ENCODE results near the gene PRIM2. TPM values are rescaled to one million over a fixed set of nuclear protein-coding genes. Genes with fewer than 3 reads are reported as not detected.
"Not testable (repeated sequence)": the region's sequence is repeated elsewhere in the genome, so short reads cannot be mapped to it uniquely, and the experiment has no call there.

The PRIM2 gene
- total RNA-seq, 2 donors from 2014 or later, result 7.3 to 11.4 TPM

DNA sequence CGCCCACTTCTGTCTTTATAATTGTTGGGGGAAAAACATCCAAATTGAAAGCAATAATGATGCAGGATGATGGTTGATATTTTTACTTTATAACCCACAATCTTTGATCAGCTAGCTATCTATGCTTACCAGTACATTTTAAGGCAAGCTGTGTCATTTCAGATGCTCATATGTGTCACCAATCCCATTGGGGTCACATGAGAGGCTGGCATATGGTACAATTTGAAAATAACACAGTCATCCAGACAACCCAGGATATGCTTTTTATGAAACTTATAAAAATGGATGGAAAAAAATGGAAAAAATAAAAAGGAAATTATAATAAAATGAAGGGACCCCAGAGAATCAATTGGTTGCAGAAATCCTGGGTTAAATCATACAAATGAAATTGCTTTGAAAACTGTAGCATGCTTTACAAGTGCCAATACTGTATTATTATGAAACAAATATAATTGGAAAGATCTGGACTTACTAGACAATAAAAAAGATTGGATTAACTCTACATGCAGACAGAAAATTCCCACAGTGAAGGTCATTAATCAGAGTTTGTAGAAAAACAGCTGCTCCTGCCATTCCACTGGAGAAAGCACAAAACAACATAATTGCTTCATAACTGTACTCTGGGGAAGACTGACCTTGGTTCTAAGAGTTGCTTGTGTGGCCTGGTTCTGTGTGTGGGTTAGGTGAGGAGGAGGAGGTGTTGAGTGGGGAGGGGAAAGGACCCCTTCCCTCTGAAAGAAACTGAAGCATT, 13.3 kb upstream of the PRIM2 start:
- ATAC-seq (ENCODE audit: insufficient number of reproducible peaks, low FRiP score, low read depth) (no peak), DNase-seq (ENCODE audit: low spot score) (no peak)
- Histone ChIP-seq H3K4me1 (ENCODE audit: control insufficient read depth in 1 of 2, low read depth in 2 of 2) (peaks cover 7 to 34% of the 10 kb centered on the region in 2 donors), H3K36me3 (no peaks in the 10 kb centered on the region), H3K27me3 (replicated peaks; ENCODE audit: insufficient read depth) (no peaks in the 10 kb centered on the region), H3K27ac (no peak overlapping the region), H3K4me3 (no peak overlapping the region), H3K9me3 (no peaks in the 10 kb centered on the region)
- TF ChIP-seq, protein P1, sequence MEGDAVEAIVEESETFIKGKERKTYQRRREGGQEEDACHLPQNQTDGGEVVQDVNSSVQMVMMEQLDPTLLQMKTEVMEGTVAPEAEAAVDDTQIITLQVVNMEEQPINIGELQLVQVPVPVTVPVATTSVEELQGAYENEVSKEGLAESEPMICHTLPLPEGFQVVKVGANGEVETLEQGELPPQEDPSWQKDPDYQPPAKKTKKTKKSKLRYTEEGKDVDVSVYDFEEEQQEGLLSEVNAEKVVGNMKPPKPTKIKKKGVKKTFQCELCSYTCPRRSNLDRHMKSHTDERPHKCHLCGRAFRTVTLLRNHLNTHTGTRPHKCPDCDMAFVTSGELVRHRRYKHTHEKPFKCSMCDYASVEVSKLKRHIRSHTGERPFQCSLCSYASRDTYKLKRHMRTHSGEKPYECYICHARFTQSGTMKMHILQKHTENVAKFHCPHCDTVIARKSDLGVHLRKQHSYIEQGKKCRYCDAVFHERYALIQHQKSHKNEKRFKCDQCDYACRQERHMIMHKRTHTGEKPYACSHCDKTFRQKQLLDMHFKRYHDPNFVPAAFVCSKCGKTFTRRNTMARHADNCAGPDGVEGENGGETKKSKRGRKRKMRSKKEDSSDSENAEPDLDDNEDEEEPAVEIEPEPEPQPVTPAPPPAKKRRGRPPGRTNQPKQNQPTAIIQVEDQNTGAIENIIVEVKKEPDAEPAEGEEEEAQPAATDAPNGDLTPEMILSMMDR (IDR thresholded peaks at IDR 0.05), result no peak

DNA sequence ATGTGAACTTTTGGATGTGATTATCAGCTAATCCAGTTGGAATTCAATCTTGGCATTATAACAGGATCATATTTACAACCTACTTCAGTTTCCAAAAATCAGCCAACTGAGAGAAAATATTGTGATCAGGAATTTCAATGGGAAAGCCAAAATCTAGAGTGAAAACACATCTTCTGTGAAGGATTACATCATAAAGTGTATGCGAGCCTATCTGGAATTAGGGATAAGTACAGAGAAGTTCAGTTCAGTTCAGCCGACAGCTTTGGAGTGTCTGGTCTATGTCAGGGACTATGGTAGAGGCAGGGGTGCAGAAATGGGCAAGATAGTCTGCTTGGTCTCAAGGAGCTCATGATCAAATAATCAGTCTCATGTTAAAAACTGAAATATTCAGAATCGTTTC, 12.3 kb upstream of the PRIM2 start:
- no peak for ATAC-seq (ENCODE audit: insufficient number of reproducible peaks, low FRiP score, low read depth)
- Histone ChIP-seq H3K27me3 (replicated peaks; ENCODE audit: insufficient read depth) (no peaks in the 10 kb centered on the region), H3K9me3 (no peaks in the 10 kb centered on the region), H3K4me1 (ENCODE audit: control insufficient read depth in 1 of 2, low read depth in 2 of 2) (peaks cover 7 to 34% of the 10 kb centered on the region in 2 donors), H3K4me3 (no peak overlapping the region), H3K36me3 (no peaks in the 10 kb centered on the region), H3K27ac (peak overlapping the region in 1 of 2 donors; percentile 48)
- TF ChIP-seq, protein P1 (IDR thresholded peaks at IDR 0.05), result no peak
- no peak for DNase-seq (ENCODE audit: low spot score)

DNA sequence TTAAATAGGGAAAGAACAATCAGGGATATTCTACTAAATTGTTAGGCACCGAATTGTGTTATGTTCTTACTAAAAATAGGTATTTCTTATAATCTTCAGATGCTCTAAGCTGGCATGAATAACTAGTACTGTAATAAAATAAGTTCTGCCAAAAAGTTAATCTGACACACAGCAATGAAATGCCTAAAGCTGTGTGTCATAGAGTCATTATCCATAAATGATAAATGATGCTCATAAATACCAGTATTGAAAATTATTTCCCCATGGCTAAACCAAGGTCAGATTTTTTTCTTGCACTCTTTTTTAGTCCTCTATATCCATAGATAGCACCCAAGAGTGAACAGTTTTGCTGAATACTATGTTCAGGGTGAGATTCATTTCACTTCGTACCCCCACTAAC, 11.7 kb upstream of the PRIM2 start:
- ATAC-seq (ENCODE audit: insufficient number of reproducible peaks, low FRiP score, low read depth) (no peak), DNase-seq (ENCODE audit: low spot score) (no peak)
- Histone ChIP-seq H3K27me3 (replicated peaks; ENCODE audit: insufficient read depth) (no peaks in the 10 kb centered on the region), H3K9me3 (no peaks in the 10 kb centered on the region), H3K4me1 (ENCODE audit: control insufficient read depth in 1 of 2, low read depth in 2 of 2) (peaks cover 7 to 34% of the 10 kb centered on the region in 2 donors), H3K4me3 (no peak overlapping the region), H3K36me3 (no peaks in the 10 kb centered on the region), H3K27ac (peak overlapping the region in 1 of 2 donors; percentile 48)
- TF ChIP-seq, protein P1 (IDR thresholded peaks at IDR 0.05), result no peak

DNA sequence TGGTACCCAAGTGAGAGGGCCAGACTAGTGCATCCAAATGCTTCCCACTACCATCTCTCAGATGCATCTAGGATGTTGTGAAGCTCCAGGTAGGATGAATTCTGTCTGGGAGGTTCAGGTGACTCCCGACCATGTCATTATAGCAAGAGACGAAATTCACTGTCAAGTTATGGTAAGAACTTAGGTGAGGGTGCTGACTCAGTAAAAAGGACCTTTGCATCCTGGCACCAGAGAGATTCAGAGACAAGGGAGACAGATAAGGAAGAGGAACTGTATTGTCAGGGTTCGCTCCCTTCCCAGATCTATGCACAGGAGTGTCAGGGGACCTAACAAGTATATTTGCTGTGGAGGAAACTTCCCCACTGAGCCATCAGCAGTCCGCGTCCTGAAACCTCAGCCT, 11.2 kb upstream of the PRIM2 start:
- Histone ChIP-seq H3K4me3 (no peak overlapping the region), H3K36me3 (no peaks in the 10 kb centered on the region), H3K4me1 (ENCODE audit: control insufficient read depth in 1 of 2, low read depth in 2 of 2) (peaks cover 7 to 34% of the 10 kb centered on the region in 2 donors), H3K27ac (peak overlapping the region in 1 of 2 donors; percentile 45), H3K9me3 (no peaks in the 10 kb centered on the region), H3K27me3 (replicated peaks; ENCODE audit: insufficient read depth) (no peaks in the 10 kb centered on the region)
- DNase-seq (ENCODE audit: low spot score), result no peak
- TF ChIP-seq, protein P1 (IDR thresholded peaks at IDR 0.05), result no peak
- no peak for ATAC-seq (ENCODE audit: insufficient number of reproducible peaks, low FRiP score, low read depth)

DNA sequence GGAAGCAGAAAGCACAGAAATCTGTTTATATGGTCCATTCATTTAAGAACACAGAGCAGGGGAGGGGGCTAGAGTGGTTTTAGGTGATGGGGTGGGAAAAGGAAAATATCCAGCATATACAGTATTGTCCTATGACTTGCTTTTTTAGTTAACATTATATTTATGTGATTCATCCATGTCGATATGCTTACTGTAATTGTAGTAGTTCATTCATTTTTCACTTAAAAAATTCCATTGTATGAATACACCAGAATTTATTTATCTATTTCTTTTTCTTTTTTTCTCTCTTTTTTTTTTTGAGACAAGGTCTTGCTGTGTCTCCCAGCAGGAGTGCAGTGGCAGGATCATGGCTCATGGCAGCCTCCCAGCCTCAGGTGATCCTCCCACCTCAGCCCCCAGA, 9.6 kb upstream of the PRIM2 start:
- Histone ChIP-seq H3K36me3 (no peaks in the 10 kb centered on the region), H3K4me3 (no peak overlapping the region), H3K4me1 (ENCODE audit: control insufficient read depth in 1 of 2, low read depth in 2 of 2) (peaks cover 1 to 32% of the 10 kb centered on the region in 2 donors), H3K27ac (no peak overlapping the region), H3K9me3 (no peaks in the 10 kb centered on the region), H3K27me3 (replicated peaks; ENCODE audit: insufficient read depth) (no peaks in the 10 kb centered on the region)
- no peak for DNase-seq (ENCODE audit: low spot score)
- no peak for ATAC-seq (ENCODE audit: insufficient number of reproducible peaks, low FRiP score, low read depth)
- TF ChIP-seq, protein P1 (IDR thresholded peaks at IDR 0.05), result no peak

DNA sequence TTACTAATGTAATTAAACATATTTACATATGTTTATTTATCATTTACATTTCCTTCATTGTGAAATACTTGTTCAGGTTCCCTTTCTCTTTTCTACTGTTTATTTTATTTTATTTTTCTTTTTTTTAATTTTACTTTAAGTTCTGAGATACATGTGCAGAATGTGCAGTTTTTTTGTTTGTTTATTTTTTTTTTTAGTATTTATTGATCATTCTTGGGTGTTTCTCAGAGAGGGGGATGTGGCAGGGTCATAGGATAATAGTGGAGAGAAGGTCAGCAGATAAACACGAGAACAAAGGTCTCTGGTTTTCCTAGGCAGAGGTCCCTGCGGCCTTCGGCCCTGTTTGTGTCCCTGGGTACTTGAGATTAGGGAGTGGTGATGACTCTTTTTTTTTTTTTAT, 8.7 kb upstream of the PRIM2 start:
- H3K4me1 ChIP-seq (ENCODE audit: control insufficient read depth in 1 of 2, low read depth in 2 of 2), result peaks cover 4 to 36% of the 10 kb centered on the region in 2 donors
- ATAC-seq (ENCODE audit: insufficient number of reproducible peaks, low FRiP score, low read depth); DNase-seq (ENCODE audit: low spot score); H3K27ac ChIP-seq; H3K27me3 ChIP-seq (replicated peaks; ENCODE audit: insufficient read depth); H3K9me3 ChIP-seq; H3K4me3 ChIP-seq; H3K36me3 ChIP-seq: not testable (repeated sequence)

DNA sequence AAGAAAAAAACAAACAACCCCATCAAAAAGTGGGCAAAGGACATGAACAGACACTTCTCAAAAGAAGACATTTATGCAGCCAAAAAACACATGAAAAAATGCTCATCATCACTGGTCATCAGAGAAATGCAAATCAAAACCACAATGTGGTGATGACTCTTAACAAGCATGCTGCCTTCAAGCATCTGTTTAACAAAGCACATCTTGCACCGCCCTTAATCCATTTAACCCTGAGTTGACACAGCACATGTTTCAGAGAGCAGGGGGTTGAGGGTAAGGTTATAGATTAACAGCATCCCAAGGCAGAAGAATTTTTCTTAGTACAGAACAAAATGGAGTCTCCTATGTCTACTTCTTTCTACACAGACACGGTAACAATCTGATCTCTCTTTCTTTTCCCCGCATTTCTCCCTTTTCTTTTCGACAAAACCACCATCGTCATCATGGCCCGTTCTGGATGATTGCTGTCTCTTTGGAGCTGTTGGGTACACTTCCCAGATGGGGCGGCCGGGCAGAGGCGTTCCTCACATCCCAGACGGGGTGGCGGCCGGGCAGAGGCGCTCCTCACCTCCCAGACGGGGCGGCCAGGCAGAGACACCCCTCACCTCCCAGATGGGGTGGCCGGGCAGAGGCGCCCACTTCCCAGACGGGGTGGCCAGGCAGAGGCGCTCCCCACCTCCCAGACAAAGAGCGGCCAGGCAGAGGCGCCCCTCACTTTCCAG, 7.2 kb upstream of the PRIM2 start:
- DNase-seq (ENCODE audit: low spot score); H3K9me3 ChIP-seq; ATAC-seq (ENCODE audit: insufficient number of reproducible peaks, low FRiP score, low read depth); H3K4me3 ChIP-seq; H3K36me3 ChIP-seq; H3K27ac ChIP-seq; H3K27me3 ChIP-seq (replicated peaks; ENCODE audit: insufficient read depth): not testable (repeated sequence)
- H3K4me1 ChIP-seq (ENCODE audit: control insufficient read depth in 1 of 2, low read depth in 2 of 2), result peaks cover 14 to 33% of the 10 kb centered on the region in 2 donors
